Muscle layer of duodenum (tissue), 2 donors: Measurements from ENCODE around the gene TRPT1.

Experiments
- H3K27ac ChIP-seq: one replicate; pipeline ENCODE4 v1.7.0; 2013; ENCODE audit warnings: mild to moderate bottlenecking, low read length
- H3K27me3 ChIP-seq: one replicate; pipeline ENCODE4 v1.7.0; 2013; ENCODE audit warnings: low read depth, mild to moderate bottlenecking, control low read depth, low read length
- H3K36me3 ChIP-seq, 2 donors: one replicate each; pipeline ENCODE4 v1.7.0; 2013; ENCODE audit warnings: low read length in 2 of 2, control low read depth in 1 of 2, mild to moderate bottlenecking in 1 of 2; ENCODE audit not compliant: insufficient read depth in 2 of 2, control insufficient read depth in 1 of 2
- H3K4me1 ChIP-seq, 2 donors: one replicate each; pipeline ENCODE4 v1.7.0; 2013; ENCODE audit warnings: low read length in 2 of 2, mild to moderate bottlenecking in 2 of 2, control low read depth in 1 of 2, moderate library complexity in 1 of 2; ENCODE audit not compliant: insufficient read depth in 2 of 2, control insufficient read depth in 1 of 2
- H3K4me3 ChIP-seq, 2 donors: one replicate each; pipeline ENCODE4 v1.7.0; 2013; ENCODE audit warnings: low read length in 2 of 2, low read depth in 1 of 2, mild to moderate bottlenecking in 1 of 2
- H3K9me3 ChIP-seq, 2 donors: one replicate each; pipeline ENCODE4 v1.7.0; 2013; ENCODE audit warnings: low read length in 2 of 2, control low read depth in 1 of 2, mild to moderate bottlenecking in 1 of 2; ENCODE audit not compliant: control insufficient read depth in 1 of 2
- donor health status: healthy.

Gene TRPT1

DNA sequence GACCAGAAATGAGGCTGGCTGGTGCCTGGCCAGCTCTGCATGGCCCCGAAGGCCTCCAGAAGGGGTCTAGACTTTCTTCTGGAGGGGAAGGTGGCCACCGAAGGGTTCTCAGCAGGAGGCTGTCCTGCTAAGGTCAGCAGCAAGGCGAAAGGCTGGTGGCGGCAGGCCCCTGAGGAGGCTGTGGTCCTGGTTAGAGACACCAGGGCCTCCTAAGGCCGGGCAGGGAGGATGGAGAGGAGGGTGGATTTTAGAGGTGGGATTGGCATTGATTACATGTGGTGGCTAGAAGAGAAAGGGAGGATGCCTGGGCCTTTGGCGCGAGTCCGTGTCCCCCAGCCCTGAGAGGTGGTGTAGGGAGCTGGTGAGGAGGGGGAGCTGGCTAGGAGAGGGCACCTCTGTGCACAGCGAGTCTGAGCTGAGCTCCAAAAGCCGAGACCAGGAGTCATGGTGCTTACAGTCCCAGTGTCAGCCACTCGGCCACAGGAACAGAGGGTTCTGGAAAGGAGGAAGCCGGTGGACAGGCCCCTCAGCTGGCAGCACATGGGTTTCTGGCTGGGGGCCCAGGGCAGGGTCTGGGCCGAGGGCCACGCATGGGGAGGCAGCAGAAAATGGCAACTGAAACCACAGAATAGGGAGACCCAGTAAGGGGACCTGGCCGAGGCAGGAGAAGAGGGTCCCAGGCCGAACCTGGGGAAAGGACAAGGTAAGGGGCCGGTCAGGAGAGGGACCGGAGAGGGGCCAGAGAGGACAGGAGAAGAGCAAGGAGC is 17.0 kb downstream of the TRPT1 start:
- no peaks in the 10 kb centered on the region for H3K9me3 ChIP-seq
- H3K27me3 ChIP-seq = no peaks in the 10 kb centered on the region
- H3K27ac ChIP-seq = no peak overlapping the region
- peaks cover 3 to 14% of the 10 kb centered on the region in 2 donors for H3K4me1 ChIP-seq
- peaks cover 3 to 23% of the 10 kb centered on the region in 2 donors for H3K36me3 ChIP-seq
- no peak overlapping the region for H3K4me3 ChIP-seq

GRCh38 chr11:64208086-64208795 is 17.7 kb downstream of the TRPT1 start:
- Histone ChIP-seq H3K27ac (peak overlapping the region; percentile 90), H3K36me3 (peaks cover 10 to 30% of the 10 kb centered on the region in 2 donors), H3K27me3 (no peaks in the 10 kb centered on the region), H3K9me3 (no peaks in the 10 kb centered on the region), H3K4me3 (peak overlapping the region; percentile 56 to 67), H3K4me1 (peaks cover 3 to 15% of the 10 kb centered on the region in 2 donors)

GRCh38 chr11:64207256-64208085 is 18.5 kb downstream of the TRPT1 start:
- H3K27me3 ChIP-seq = no peaks in the 10 kb centered on the region
- peak overlapping the region; percentile 56 to 67 for H3K4me3 ChIP-seq
- no peaks in the 10 kb centered on the region for H3K9me3 ChIP-seq
- H3K36me3 ChIP-seq = peaks cover 18 to 38% of the 10 kb centered on the region in 2 donors
- H3K4me1 ChIP-seq = peaks cover 3 to 15% of the 10 kb centered on the region in 2 donors
- H3K27ac ChIP-seq = peak overlapping the region; percentile 90

- peaks cover 3 to 15% of the 10 kb centered on the region in 2 donors for H3K4me1 ChIP-seq
- peak within 1 kb of the TSS; percentile 56 to 67 for H3K4me3 ChIP-seq
- H3K9me3 ChIP-seq = no peaks in the 10 kb centered on the region
- H3K27ac ChIP-seq = peak within 1 kb of the TSS; percentile 90
- H3K27me3 ChIP-seq = no peaks in the 10 kb centered on the region
- H3K36me3 ChIP-seq = peaks cover 23 to 43% of the 10 kb centered on the region in 2 donors
These were observed 19.3 kb downstream of the TRPT1 start, which contains the start of gene FERMT3 for GRCh38 chr11:64206457-64207255. TSS of gene FERMT3 (plus strand) at chr11:64206721. CDS start at chr11:64207365, 644 bp downstream.

GRCh38 chr11:64204464-64204989 is 21.5 kb downstream of the TRPT1 start:
- Histone ChIP-seq H3K36me3 (peaks cover 38 to 63% of the 10 kb centered on the region in 2 donors), H3K4me1 (peaks cover 3 to 15% of the 10 kb centered on the region in 2 donors)

DNA sequence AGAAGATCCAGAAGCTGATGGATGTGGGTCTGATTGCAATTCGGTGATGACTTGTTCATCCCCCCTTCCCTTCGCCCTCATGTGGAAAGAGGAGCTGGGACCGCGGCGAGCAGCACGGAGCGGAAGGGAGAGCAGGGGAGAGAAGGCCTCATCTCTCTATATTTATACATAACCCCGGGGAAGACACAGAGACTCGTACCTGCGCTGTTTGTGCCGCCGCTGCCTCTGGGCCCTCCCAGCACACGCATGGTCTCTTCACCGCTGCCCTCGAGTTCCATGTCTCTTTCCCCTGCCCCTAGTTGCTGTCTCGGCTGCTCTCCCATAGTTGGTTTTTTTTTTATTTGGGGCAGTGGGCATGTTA is 21.9 kb downstream of the TRPT1 start:
- Histone ChIP-seq H3K4me3 (no peak overlapping the region), H3K9me3 (no peaks in the 10 kb centered on the region), H3K27ac (no peak overlapping the region), H3K36me3 (peaks cover 38 to 63% of the 10 kb centered on the region in 2 donors), H3K4me1 (peaks cover 3 to 15% of the 10 kb centered on the region in 2 donors), H3K27me3 (no peaks in the 10 kb centered on the region)

More at GRCh38 chr11:64204464-64204989, 21.5 kb downstream of the TRPT1 start:
- Histone ChIP-seq H3K27me3 (no peaks in the 10 kb centered on the region), H3K9me3 (no peaks in the 10 kb centered on the region), H3K4me3 (no peak overlapping the region), H3K27ac (no peak overlapping the region)

- H3K36me3 ChIP-seq = peaks cover 38 to 68% of the 10 kb centered on the region in 2 donors
These were observed 22.4 kb downstream of the TRPT1 start for GRCh38 chr11:64203421-64204079.

DNA sequence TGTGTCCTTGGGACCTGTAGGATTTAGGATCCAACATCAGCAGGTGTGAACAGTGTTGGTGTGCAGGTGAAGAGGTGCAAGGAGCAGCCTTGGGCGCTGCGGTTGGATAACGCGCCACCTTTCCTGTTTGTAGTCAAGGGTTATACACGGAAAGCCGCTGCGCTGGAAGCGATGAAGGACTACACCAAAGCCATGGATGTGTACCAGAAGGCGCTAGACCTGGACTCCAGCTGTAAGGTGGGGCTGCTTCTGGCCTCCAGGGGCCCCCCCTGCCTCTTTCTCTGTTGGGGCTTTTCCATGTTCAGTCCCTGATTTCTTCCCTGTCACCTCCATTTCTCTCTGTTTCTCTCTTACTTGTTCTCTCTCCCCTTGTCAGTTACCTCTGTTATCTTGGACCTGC is 23.0 kb downstream of the TRPT1 start:
- peaks cover 3 to 10% of the 10 kb centered on the region in 2 donors for H3K4me1 ChIP-seq
- H3K36me3 ChIP-seq = peaks cover 38 to 74% of the 10 kb centered on the region in 2 donors

More at GRCh38 chr11:64203421-64204079, 22.4 kb downstream of the TRPT1 start:
- Histone ChIP-seq H3K27me3 (no peaks in the 10 kb centered on the region), H3K9me3 (no peaks in the 10 kb centered on the region), H3K27ac (no peak overlapping the region), H3K4me3 (no peak overlapping the region), H3K4me1 (peaks cover 3 to 11% of the 10 kb centered on the region in 2 donors)

GRCh38 chr11:64201543-64201942 is 24.4 kb downstream of the TRPT1 start:
- no peaks in the 10 kb centered on the region for H3K9me3 ChIP-seq
- H3K4me1 ChIP-seq = peaks cover 3 to 10% of the 10 kb centered on the region in 2 donors
- no peaks in the 10 kb centered on the region for H3K27me3 ChIP-seq
- no peak overlapping the region for H3K27ac ChIP-seq
- no peak overlapping the region for H3K4me3 ChIP-seq
- peaks cover 50 to 83% of the 10 kb centered on the region in 2 donors for H3K36me3 ChIP-seq

More for the DNA sequence above, 23.0 kb downstream of the TRPT1 start:
- no peak overlapping the region for H3K4me3 ChIP-seq
- H3K9me3 ChIP-seq = no peaks in the 10 kb centered on the region
- no peak overlapping the region for H3K27ac ChIP-seq
- no peaks in the 10 kb centered on the region for H3K27me3 ChIP-seq

GRCh38 chr11:64198511-64198910 is 27.5 kb downstream of the TRPT1 start:
- Histone ChIP-seq H3K27me3 (no peaks in the 10 kb centered on the region), H3K27ac (no peak overlapping the region), H3K9me3 (no peaks in the 10 kb centered on the region), H3K4me1 (no peaks in the 10 kb centered on the region), H3K4me3 (no peak overlapping the region), H3K36me3 (peaks cover 70 to 89% of the 10 kb centered on the region in 2 donors)
